Left hindlimb (tissue), 1 donor: ENCODE results near the gene HECW1.
"Not testable (repeated sequence)": the region's sequence is repeated elsewhere in the genome, so short reads cannot be mapped to it uniquely, and the experiment has no call there.

Experiments used
- DNase-seq: peaks from one replicate; pipeline ENCODE4 v3.0.0-alpha.2; 2018

Gene HECW1

GRCh38 chr7:43553999-43554398 lies 441.6 kb downstream of the HECW1 start:
- no peak for DNase-seq

DNA sequence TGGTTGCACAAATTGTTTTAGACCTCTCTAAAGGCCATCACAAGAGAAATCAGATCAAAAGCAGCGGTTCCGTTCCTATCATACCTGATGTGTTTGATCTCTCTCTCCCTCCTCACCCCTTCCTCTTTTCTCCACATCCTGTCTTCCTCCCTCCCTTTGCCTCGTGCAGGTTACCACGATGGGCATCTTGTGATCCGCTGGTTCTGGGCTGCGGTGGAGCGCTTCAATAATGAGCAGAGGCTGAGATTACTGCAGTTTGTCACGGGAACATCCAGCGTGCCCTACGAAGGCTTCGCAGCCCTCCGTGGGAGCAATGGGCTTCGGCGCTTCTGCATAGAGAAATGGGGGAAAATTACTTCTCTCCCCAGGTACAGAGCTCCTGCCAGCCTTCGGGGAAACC lies 442.0 kb downstream of the HECW1 start:
- no peak for DNase-seq

GRCh38 chr7:43557831-43558495 lies 445.5 kb downstream of the HECW1 start:
- no peak for DNase-seq

- DNase-seq, result no peak
These were observed 446.9 kb downstream of the HECW1 start for GRCh38 chr7:43559171-43559945.

GRCh38 chr7:43559946-43560335 lies 447.5 kb downstream of the HECW1 start:
- DNase-seq, result no peak

DNA sequence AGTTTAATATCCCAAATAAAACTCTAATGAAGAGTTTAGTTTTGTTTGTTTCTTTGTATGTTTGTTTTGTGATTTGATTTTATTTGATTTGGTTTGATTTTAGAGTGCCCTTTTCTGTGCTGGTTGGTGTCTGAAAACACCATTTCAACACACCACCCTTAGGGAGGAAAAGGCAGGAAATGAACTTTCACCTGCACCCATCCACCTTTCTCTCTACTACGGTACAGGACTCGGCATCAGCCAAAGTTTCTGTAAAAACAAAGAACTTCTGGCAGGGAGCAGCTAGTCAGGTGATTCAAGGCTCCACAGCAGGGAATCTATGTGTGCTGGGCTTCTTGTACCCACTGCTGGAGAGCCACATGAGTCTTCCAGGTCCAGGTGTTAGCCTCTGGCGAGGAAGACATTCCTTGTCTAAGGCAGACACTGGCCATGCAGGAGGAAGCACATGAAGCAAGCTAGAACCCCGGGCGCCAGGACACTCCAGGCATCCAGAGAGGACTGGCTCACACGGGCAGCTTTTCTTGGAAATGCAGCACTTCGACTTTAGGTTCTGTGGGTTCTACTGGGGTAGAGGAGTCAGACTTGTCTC lies 448.4 kb downstream of the HECW1 start:
- DNase-seq, result no peak

GRCh38 chr7:43562383-43562782 lies 449.9 kb downstream of the HECW1 start:
- DNase-seq, result no peak

DNA sequence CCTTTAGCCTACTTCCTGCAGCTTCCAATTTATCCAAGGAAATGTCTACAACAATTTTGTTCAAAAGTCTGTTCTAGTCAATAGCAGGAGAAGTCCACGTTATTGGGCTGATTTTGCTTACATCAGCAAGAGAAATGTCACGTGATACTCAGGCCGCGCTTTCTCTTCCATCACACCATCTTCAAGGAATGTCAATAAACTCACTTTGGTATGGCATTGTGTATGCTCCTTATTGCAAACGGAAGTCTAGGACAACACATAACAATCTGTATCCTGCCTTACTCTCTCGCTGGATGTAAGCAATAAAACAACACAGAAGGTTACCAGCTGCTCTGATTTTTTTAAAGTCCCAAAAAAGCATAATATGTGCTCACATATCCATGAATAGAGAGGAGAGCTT lies 453.3 kb downstream of the HECW1 start:
- no peak for DNase-seq

GRCh38 chr7:43568529-43568928 lies 456.1 kb downstream of the HECW1 start:
- DNase-seq, result no peak

DNA sequence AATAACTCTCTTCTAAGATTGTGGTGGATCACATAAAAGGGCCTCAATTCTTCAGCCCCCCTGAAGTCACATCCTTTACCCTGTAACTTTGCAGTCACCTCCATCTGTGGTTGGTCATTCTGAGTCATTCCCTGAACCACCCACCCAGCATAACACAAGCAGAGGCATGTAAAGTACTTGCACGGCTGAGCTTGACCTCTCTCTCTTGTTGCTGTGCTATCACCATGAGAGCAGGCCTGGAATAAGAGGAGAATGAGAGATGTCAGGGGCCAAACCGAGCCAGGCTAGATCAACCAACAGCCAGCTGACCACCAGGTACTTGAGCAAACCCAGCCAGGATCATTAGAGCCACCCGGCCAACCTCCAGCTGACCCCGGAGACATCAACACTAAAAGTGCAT lies 457.0 kb downstream of the HECW1 start:
- no peak for DNase-seq

GRCh38 chr7:43570688-43571365 lies 458.4 kb downstream of the HECW1 start:
- DNase-seq, result no peak

GRCh38 chr7:43572516-43573049 lies 460.1 kb downstream of the HECW1 start:
- no peak for DNase-seq

- not testable (repeated sequence) for DNase-seq
These were observed 461.4 kb downstream of the HECW1 start for GRCh38 chr7:43573832-43574231.

- no peak for DNase-seq
These were observed 463.1 kb downstream of the HECW1 start for GRCh38 chr7:43575506-43575905.

GRCh38 chr7:43576241-43576640 lies 463.8 kb downstream of the HECW1 start:
- no peak for DNase-seq

- DNase-seq, result no peak
These were observed 465.1 kb downstream of the HECW1 start for GRCh38 chr7:43577485-43577951.

DNA sequence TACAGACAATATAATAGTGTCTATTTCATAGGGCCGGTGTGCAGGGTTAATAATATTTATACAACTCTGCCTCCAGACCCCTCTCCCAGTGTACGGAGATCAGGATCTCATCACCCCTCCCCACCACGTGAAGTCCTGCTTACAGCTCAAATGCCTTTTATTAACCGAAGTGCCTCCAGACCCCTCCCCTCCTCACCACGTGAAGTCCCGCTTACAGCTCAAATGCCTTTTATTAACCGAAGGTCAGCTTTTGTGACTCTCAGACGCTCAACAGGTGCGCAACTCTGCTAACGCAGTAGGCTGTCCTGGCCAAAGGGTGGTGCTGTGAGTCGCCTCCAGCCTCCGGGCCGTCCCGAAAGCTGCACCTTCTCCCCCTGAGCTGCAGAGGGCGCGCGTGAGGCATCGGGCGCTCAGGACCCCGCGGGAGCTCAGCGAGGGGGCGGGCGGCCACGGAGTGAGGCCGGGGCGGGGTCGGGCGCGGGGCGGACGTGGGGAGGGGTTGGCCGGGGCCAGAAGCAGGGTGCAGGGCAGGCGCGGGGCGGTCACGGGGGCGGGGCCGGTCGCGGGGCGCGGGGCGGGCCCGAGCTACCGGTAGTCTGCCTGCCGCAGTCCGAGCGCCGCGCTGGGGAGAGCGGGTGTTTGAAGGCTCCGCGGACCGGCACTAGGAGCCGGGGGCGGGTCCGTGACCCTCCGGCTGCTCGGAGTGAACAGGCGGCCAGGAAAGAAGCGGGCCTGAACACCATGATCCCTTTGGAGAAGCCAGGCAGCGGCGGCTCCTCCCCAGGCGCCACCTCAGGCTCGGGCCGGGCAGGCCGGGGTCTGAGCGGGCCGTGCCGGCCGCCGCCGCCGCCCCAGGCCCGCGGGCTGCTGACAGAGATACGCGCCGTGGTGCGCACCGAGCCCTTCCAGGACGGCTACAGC lies 470.3 kb downstream of the HECW1 start, which contains the start of gene STK17A:
TSS of gene STK17A (plus strand) at position 606 of the 921 bp plus-strand sequence. CDS start at position 742, 136 bp downstream.
- peak; percentile 95 for DNase-seq

DNA sequence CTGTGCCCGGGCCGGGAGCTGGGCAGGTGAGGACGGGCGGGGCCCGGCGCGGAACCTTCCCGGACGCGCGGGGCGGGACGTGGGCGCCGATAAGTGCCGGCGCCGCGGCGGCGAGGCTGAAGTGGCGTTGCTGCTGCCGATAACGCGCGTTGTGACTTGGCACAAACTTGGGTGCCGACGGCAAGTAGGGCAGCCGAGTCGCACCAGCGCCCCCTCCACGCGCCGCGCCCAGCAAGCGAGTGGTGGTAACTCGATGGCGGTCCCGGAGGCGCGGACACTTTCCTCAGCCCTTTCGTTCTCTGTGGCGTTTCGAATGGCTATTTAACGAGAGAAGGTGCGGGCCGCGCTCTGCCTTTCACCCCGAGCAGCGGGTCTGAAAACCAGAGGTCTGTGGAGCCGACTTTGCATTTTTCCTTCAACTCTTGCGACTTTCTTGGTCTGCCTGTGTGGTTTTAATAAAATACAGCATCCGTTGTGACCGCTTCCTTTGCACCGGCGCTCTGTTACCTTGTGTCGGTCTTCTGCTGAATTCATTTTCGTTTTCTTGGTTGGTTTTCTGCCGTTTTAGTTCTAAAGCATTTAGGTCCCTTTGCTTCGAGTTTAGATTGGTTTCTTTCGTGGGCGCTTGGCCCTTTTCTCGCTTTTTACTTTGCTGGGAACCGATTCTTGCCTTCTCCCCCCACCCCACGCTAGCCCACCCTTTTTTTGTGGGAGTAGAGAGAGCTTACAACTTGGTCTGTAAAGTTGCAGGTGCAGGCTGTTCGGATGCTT lies 471.2 kb downstream of the HECW1 start:
- DNase-seq, result peak; percentile 64

- no peak for DNase-seq
These were observed 471.7 kb downstream of the HECW1 start for GRCh38 chr7:43584195-43584586.

DNA sequence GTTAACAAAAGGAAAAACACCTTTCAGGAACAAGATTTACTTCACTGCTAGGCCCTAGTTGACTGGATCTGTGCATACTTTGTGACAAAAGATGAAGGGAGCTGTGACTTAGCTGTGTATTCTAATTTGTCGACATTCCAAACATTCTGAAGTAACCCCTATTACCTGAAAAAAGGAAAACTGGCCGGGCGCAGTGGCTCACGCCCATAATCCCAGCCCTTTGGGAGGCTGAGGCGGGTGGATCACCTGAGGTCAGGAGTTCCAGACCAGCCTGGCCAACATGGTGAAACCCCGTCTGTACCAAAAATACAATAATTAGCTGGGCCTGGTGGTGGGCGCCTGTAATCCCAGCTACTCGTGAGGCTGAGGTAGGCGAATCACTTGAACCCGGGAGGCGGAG lies 472.3 kb downstream of the HECW1 start:
- not testable (repeated sequence) for DNase-seq

DNA sequence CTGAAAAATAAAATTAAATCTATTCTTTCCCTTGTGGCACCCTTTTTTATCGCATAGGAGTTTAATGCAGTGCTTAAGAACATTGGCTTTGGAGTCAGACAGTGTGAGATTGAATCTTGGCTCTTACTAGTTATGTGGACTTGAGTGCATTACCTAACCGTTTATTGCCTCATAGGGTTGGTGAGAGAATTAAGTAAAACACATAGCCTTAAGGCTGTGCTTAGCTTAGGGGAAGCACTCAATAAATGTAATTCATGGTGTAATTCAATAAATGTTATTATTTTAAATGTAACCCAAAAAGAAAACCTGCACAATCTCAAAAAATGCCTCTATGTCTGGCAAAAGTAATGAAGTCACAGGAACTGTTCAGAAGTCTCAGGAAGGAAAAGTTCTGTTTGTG lies 473.1 kb downstream of the HECW1 start:
- no peak for DNase-seq
